Liver (tissue), 9 donors: ENCODE measurements around the gene SH2D5. TPM values are rescaled to one million over a fixed set of nuclear protein-coding genes. Genes with fewer than 3 reads are reported as not detected.
A peak's percentile ranks its signal among the peaks of the same experiment; 100 is the strongest.

Source experiments
- DNase-seq: peaks from one replicate; pipeline ENCODE4 v3.0.0-alpha.2; 2017; ENCODE audit warnings: low spot score
- H3K27ac ChIP-seq, 2 donors: one replicate each; pipeline ENCODE4 v1.7.0; 2013; ENCODE audit warnings: inconsistent platforms in 2 of 2, low read length in 2 of 2, control low read depth in 1 of 2, low read depth in 1 of 2, mild to moderate bottlenecking in 1 of 2
- H3K27me3 ChIP-seq, 4 donors: one replicate each; pipeline versions ENCODE4 v1.6.1 to v1.7.0; 2013; ENCODE audit warnings: low read length in 3 of 4, inconsistent platforms in 1 of 4, mild to moderate bottlenecking in 1 of 4, moderate library complexity in 1 of 4; ENCODE audit not compliant: control insufficient read depth in 4 of 4, insufficient read depth in 4 of 4
- H3K36me3 ChIP-seq, 4 donors: one replicate each; pipeline versions ENCODE4 v1.6.1 to v1.7.0; 2013; ENCODE audit warnings: low read length in 3 of 4, mild to moderate bottlenecking in 3 of 4, low read depth in 1 of 4, moderate library complexity in 1 of 4; ENCODE audit not compliant: control insufficient read depth in 4 of 4, insufficient read depth in 3 of 4
- H3K4me1 ChIP-seq, 4 donors: one replicate each; pipeline versions ENCODE4 v1.6.1 to v1.7.0; 2013; ENCODE audit warnings: low read length in 3 of 4, mild to moderate bottlenecking in 3 of 4, moderate library complexity in 1 of 4; ENCODE audit not compliant: control insufficient read depth in 4 of 4, insufficient read depth in 4 of 4
- H3K4me3 ChIP-seq, 3 donors: one replicate each; pipeline versions ENCODE4 v1.6.1 to v1.7.0; 2013; ENCODE audit warnings: low read length in 3 of 3, control low read depth in 1 of 3, low read depth in 1 of 3, mild to moderate bottlenecking in 1 of 3
- H3K9ac ChIP-seq, 2 donors: one replicate each; pipeline ENCODE4 v1.7.0; 2013; ENCODE audit warnings: low read length in 2 of 2, mild to moderate bottlenecking in 2 of 2, moderate library complexity in 2 of 2, control low read depth in 1 of 2, low read depth in 1 of 2
- H3K9me3 ChIP-seq, 4 donors: one replicate each; pipeline versions ENCODE4 v1.6.1 to v1.7.0; 2013; ENCODE audit warnings: low read length in 3 of 4; ENCODE audit not compliant: control insufficient read depth in 4 of 4
- CTCF ChIP-seq: fragments of 150-350 bp; IDR thresholded peaks from 2 replicates; pipeline ENCODE4 v1.5.1; 2017; ENCODE audit warnings: improper control_type of control experiment, low read depth, low read length; ENCODE audit not compliant: missing input control
- EGR1 ChIP-seq, 2 donors: IDR thresholded peaks; 2 replicates each; pipeline ENCODE4 v1.6.1; 2016 to 2018; ENCODE audit warnings: antibody characterized with exemption in 2 of 2, low read depth in 2 of 2
- GABPA ChIP-seq, 2 donors: IDR thresholded peaks in 1 of 2; conservative IDR thresholded peaks in 1 of 2; 2 replicates each; pipeline ENCODE4 v1.6.1; 2016; ENCODE audit warnings: antibody characterized with exemption in 2 of 2, mild to moderate bottlenecking in 1 of 2, moderate library complexity in 1 of 2
- HNF4A ChIP-seq, 2 donors: conservative IDR thresholded peaks; 2 replicates each; pipeline ENCODE4 v1.6.1; 2016; ENCODE audit warnings: antibody characterized with exemption in 2 of 2, mild to moderate bottlenecking in 2 of 2
- HNF4G ChIP-seq: IDR thresholded peaks from 2 replicates; pipeline ENCODE4 v1.6.1; 2016; ENCODE audit warnings: antibody characterized with exemption
- JUND ChIP-seq, 2 donors: IDR thresholded peaks; 2 replicates each; pipeline ENCODE4 v1.6.1; 2016; ENCODE audit warnings: antibody characterized with exemption in 2 of 2
- NR2F2 ChIP-seq: IDR thresholded peaks from 2 replicates; pipeline ENCODE4 v1.6.1; 2016; ENCODE audit warnings: antibody characterized with exemption
- REST ChIP-seq: IDR thresholded peaks from 2 replicates; pipeline ENCODE4 v1.6.1; 2016; ENCODE audit warnings: antibody characterized with exemption, mild to moderate bottlenecking
- RXRA ChIP-seq, 2 donors: IDR thresholded peaks; 2 replicates each; pipeline ENCODE4 v1.6.1; 2017 to 2018; ENCODE audit warnings: antibody characterized with exemption in 2 of 2, mild to moderate bottlenecking in 1 of 2
- SP1 ChIP-seq: IDR thresholded peaks from 2 replicates; pipeline ENCODE4 v1.6.1; 2018; ENCODE audit warnings: antibody characterized with exemption, mild to moderate bottlenecking
- YY1 ChIP-seq: IDR thresholded peaks from 2 replicates; pipeline ENCODE4 v1.6.1; 2016; ENCODE audit warnings: antibody characterized with exemption, mild to moderate bottlenecking
- ZBTB33 ChIP-seq: IDR thresholded peaks from 2 replicates; pipeline ENCODE4 v1.6.1; 2016; ENCODE audit warnings: antibody characterized with exemption
- WGBS: extraction: QIAGEN DNeasy Blood & Tissue Kit; methylation state at CpG from one replicate; pipeline ENCODE4 v1.1.7; 2013; 5-methylcytosine and 5-hydroxymethylcytosine counted together
- polyA plus RNA-seq, 2 donors: library from polyadenylated mRNA; stranded (reverse) in 1 of 2; unstranded in 1 of 2; fragments of 200-250 nt in 1 of 2; fragments of >200 nt in 1 of 2; fragmentation: Nextera tagmentation in 1 of 2; extraction: Ambion mirVana in 1 of 2; gene quantifications; one replicate each; pipeline versions ENCODE4 v1.2.1 to v1.2.3, GENCODE V29; 2013 to 2015
- total RNA-seq, 2 donors: library from RNA; depleted of rRNA; stranded (reverse); fragments of >200 nt; gene quantifications; one replicate each; pipeline ENCODE4 v1.2.3, GENCODE V29; 2014
- donor health status: healthy.
- donor health status: healthy.
- donor health status: healthy.
- donor health status: healthy.
- donor health status: healthy.

The SH2D5 gene
- total and polyA plus RNA-seq, 4 donors, result 0.05 TPM; not detected in 3

- Histone ChIP-seq H3K4me1 (peaks cover 0 to 8% (median 5%) of the 10 kb centered on the region in 4 donors), H3K36me3 (no peaks in the 10 kb centered on the region), H3K9me3 (no peaks in the 10 kb centered on the region), H3K27me3 (no peaks in the 10 kb centered on the region), H3K4me3 (no peak overlapping the region), H3K9ac (no peak overlapping the region), H3K27ac (no peak overlapping the region)
- DNase-seq, result no peak
- TF ChIP-seq ZBTB33 (no peak), GABPA (IDR thresholded peaks at IDR 0.05 in 1 of 2, conservative IDR thresholded peaks at IDR 0.05 in 1 of 2) (no peak), CTCF (no peak), JUND (IDR thresholded peaks at IDR 0.05) (no peak), REST (no peak), RXRA (IDR thresholded peaks at IDR 0.05) (no peak), HNF4G (no peak)
- WGBS, result 92% methylated on average over 15 of the region's 15 CpGs
Measured at GRCh38 chr1:20715406-20715805, 17.1 kb downstream of the SH2D5 start.

GRCh38 chr1:20713440-20713839, 19.1 kb downstream of the SH2D5 start:
- WGBS, result 52% methylated on average over 6 of the region's 6 CpGs
- no peak overlapping the region for H3K9ac ChIP-seq
- peaks cover 0 to 8% (median 5%) of the 10 kb centered on the region in 4 donors for H3K4me1 ChIP-seq
- H3K27ac ChIP-seq, result no peak overlapping the region
- no peak for DNase-seq
- TF ChIP-seq NR2F2 (no peak), RXRA (IDR thresholded peaks at IDR 0.05) (peak in 1 of 2 donors; percentile 26), HNF4A (conservative IDR thresholded peaks at IDR 0.05) (peak; percentile 77 to 80), HNF4G (peak; percentile 25), YY1 (no peak), CTCF (no peak), SP1 (peak; percentile 55), EGR1 (IDR thresholded peaks at IDR 0.05; ENCODE audit: low read depth in 2 of 2) (no peak)
- H3K36me3 ChIP-seq, result no peaks in the 10 kb centered on the region
- no peaks in the 10 kb centered on the region for H3K27me3 ChIP-seq
- H3K4me3 ChIP-seq, result no peak overlapping the region
- H3K9me3 ChIP-seq, result no peaks in the 10 kb centered on the region
